ENCODE results near the gene STOM. TPM values are rescaled to one million over a fixed set of nuclear protein-coding genes. Genes with fewer than 3 reads are reported as not detected.

The STOM gene
- total RNA-seq, 4 donors from 2014 or later: 293 to 539 (median 457) TPM

DNA sequence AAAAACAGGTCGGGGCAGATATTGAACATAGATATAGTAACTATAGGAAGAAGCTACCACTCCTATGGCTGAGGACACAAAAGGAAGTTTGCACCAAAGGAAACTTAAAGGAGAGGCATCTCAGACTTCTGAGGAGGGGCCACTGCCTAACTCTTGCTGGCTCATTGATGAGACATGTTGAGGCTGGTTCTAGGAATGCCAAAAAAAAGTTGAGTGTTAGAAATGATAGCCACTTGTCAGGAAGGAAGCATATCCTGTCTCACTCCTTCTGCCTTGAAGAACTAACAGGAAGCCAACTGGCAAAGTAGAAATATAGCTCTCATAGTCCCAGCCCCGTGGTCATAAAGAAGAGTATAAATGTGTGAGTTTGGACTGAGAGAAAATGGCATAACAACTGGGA is 23.3 kb upstream of the STOM start:
- Histone ChIP-seq H3K9me3 (peaks cover 0 to 4% (median 0%) of the 10 kb centered on the region in 3 donors), H3K4me1 (no peaks in the 10 kb centered on the region), H3K27me3 (no peaks in the 10 kb centered on the region), H3K27ac (no peak overlapping the region), H3K4me3 (no peak overlapping the region), H3K36me3 (no peaks in the 10 kb centered on the region)
- TF ChIP-seq POLR2AphosphoS5 (IDR thresholded peaks at IDR 0.05) (no peak), EP300 (IDR thresholded peaks at IDR 0.05) (no peak), POLR2A (IDR thresholded peaks at IDR 0.05) (no peak)
- TF ChIP-seq, protein P1, sequence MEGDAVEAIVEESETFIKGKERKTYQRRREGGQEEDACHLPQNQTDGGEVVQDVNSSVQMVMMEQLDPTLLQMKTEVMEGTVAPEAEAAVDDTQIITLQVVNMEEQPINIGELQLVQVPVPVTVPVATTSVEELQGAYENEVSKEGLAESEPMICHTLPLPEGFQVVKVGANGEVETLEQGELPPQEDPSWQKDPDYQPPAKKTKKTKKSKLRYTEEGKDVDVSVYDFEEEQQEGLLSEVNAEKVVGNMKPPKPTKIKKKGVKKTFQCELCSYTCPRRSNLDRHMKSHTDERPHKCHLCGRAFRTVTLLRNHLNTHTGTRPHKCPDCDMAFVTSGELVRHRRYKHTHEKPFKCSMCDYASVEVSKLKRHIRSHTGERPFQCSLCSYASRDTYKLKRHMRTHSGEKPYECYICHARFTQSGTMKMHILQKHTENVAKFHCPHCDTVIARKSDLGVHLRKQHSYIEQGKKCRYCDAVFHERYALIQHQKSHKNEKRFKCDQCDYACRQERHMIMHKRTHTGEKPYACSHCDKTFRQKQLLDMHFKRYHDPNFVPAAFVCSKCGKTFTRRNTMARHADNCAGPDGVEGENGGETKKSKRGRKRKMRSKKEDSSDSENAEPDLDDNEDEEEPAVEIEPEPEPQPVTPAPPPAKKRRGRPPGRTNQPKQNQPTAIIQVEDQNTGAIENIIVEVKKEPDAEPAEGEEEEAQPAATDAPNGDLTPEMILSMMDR (IDR thresholded peaks at IDR 0.05): no peak
- no peak for ATAC-seq
- WGBS, 2 donors (ENCODE audit: low coverage in 1 of 2): 38 to 64% methylated on average over 2 of the region's 2 CpGs

DNA sequence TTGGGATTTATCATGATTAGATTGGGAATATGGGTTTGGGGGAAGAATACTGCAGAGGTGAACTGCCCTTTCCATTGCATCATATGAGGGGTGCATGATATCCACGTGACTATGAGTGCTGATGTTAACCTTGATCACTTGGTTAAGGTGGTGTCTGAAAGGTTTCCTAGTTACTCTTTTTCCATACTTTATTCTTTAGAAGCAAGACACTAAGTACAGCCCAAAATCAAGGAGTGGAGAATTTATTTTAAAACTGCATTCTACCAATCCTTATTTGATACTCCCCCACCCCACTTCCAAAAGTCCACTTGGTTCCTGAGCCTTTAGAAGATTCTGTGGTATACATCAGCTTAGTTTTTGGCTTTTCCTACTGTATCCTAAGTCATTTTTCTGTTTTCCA is 20.3 kb upstream of the STOM start:
- Histone ChIP-seq H3K4me1 (no peaks in the 10 kb centered on the region), H3K9me3 (no peaks in the 10 kb centered on the region), H3K4me3 (no peak overlapping the region), H3K36me3 (no peaks in the 10 kb centered on the region), H3K27ac (no peak overlapping the region), H3K27me3 (no peaks in the 10 kb centered on the region)
- no peak for ATAC-seq
- WGBS, 2 donors (ENCODE audit: low coverage in 1 of 2): 60 to 69% methylated on average over 1 of the region's 1 CpG
- TF ChIP-seq EP300 (IDR thresholded peaks at IDR 0.05) (no peak), POLR2AphosphoS5 (IDR thresholded peaks at IDR 0.05) (no peak), POLR2A (IDR thresholded peaks at IDR 0.05) (no peak)
- TF ChIP-seq, protein P1 (IDR thresholded peaks at IDR 0.05): no peak

DNA sequence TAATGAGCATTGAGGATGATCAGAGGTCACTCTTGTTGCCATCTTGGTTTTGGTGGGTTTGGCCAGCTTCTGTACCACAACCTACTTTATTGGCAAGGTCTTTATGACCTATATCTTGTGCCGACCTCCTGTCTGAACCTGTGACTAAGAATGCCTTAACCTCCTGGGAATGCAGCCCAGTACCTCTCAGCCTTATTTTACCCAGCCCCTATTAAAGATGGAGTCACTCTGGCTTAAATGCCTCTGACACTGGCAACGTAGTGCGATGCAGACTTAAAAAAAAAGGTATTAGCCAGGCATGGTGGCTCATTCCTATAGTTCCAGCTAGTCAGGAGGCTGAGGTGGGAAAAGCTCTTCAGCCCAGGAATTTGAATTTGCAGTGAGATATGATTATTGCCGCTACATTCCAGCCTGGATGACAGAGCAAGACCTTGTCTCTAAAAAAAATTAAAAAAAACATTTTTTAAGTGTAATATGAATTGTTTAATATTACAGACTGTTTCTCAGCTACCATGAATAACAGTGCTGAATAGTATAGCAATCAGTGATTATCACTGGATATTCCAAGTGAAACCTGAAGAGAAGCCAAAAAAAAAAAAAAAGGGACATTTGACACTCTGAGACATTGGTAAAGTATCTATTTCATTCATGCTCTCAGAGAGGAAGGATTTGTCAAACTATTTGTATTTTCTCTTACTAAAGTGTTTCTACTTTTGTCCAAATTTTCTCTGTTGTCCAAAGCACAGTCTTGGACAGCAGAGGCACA is 18.3 kb upstream of the STOM start:
- no peaks in the 10 kb centered on the region for H3K27me3 ChIP-seq
- H3K4me3 ChIP-seq: no peak overlapping the region
- H3K27ac ChIP-seq: no peak overlapping the region
- no peak for ATAC-seq
- H3K4me1 ChIP-seq: no peaks in the 10 kb centered on the region
- WGBS, 2 donors (ENCODE audit: low coverage in 1 of 2): 83 to 100% methylated on average over 1 to 4 of the region's 4 CpGs
- TF ChIP-seq POLR2A (IDR thresholded peaks at IDR 0.05): no peak
- TF ChIP-seq POLR2AphosphoS5 (IDR thresholded peaks at IDR 0.05): no peak
- TF ChIP-seq EP300 (IDR thresholded peaks at IDR 0.05): no peak
- TF ChIP-seq, protein P1 (IDR thresholded peaks at IDR 0.05): no peak
- H3K9me3 ChIP-seq: no peaks in the 10 kb centered on the region
- no peaks in the 10 kb centered on the region for H3K36me3 ChIP-seq

DNA sequence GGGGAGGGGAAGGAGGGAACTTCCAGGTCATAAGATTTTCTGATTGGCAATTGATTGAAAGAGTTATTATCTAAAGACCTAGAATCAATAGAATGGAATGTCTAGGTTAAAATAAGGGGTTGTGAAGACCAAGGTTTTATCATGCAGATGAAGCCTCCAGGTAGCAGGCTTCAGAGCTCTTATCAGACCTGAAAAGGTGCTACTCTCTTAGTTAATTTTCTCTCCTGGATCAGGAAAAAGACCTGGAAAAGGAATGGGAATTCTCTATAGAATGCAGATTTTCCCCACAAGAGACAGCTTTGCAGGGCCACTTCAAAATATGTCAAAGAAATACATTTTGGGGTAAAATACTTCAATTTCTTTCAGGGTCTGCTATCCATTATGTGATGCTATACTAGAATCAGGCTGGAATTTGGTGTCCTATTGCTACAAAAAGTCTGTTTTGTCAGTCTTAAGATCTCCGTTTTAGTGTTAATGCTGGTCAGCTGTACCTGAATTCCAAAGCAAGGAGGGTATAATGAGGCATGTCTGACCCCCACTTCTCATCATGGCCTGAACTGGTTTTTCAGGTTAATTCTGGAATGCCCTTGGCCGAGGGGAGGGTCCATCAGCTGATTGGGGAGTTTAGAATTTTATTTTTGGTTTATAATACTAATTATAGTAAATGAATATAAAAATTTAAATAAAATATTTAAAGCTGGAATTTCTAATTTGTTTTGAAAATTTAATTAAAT is 16.6 kb upstream of the STOM start:
- Histone ChIP-seq H3K4me3 (no peak overlapping the region), H3K9me3 (no peaks in the 10 kb centered on the region), H3K4me1 (no peaks in the 10 kb centered on the region), H3K27ac (no peak overlapping the region), H3K36me3 (no peaks in the 10 kb centered on the region), H3K27me3 (no peaks in the 10 kb centered on the region)
- TF ChIP-seq, protein P1 (IDR thresholded peaks at IDR 0.05): no peak
- no peak for TF ChIP-seq POLR2A (IDR thresholded peaks at IDR 0.05)
- TF ChIP-seq EP300 (IDR thresholded peaks at IDR 0.05): no peak
- no peak for TF ChIP-seq POLR2AphosphoS5 (IDR thresholded peaks at IDR 0.05)
- ATAC-seq: no peak
- WGBS, 2 donors (ENCODE audit: low coverage in 1 of 2): 89 to 100% methylated on average over 1 to 2 of the region's 2 CpGs

Measured in gastroesophageal sphincter (tissue), 4 donors.